GM12865 (cell line): ENCODE data around the gene CTNND2.

Source experiments
- DNase-seq: peaks from one replicate; pipeline ENCODE4 v3.0.0; 2010; ENCODE audit warnings: low read depth
- H3K4me3 ChIP-seq: 2 replicates; pipeline ENCODE4 v1.5.1; 2011; ENCODE audit warnings: mild to moderate bottlenecking, low read depth, low read length, control low read depth
- CTCF ChIP-seq: IDR thresholded peaks from 2 replicates; pipeline ENCODE4 v1.5.1; 2011; ENCODE audit warnings: low read length, control low read depth, low read depth, inconsistent platforms; ENCODE audit not compliant: insufficient read depth; ENCODE audit errors: missing control alignments

The CTNND2 gene

GRCh38 chr5:11247224-11247623 is 657.0 kb downstream of the CTNND2 start:
- TF ChIP-seq CTCF, result no peak
- no peak for DNase-seq
- no peak overlapping the region for H3K4me3 ChIP-seq

GRCh38 chr5:11240293-11241190 is 663.7 kb downstream of the CTNND2 start:
- no peak for DNase-seq
- H3K4me3 ChIP-seq, result no peak overlapping the region
- TF ChIP-seq CTCF, result no peak

GRCh38 chr5:11239261-11240015 is 664.8 kb downstream of the CTNND2 start:
- H3K4me3 ChIP-seq, result no peak overlapping the region
- no peak for DNase-seq
- no peak for TF ChIP-seq CTCF

- DNase-seq, result no peak
- H3K4me3 ChIP-seq, result no peak overlapping the region
- TF ChIP-seq CTCF, result no peak
Observed at GRCh38 chr5:11234501-11234911, 669.7 kb downstream of the CTNND2 start.

GRCh38 chr5:11230890-11231289 is 673.4 kb downstream of the CTNND2 start:
- no peak for DNase-seq
- H3K4me3 ChIP-seq, result no peak overlapping the region
- no peak for TF ChIP-seq CTCF

- DNase-seq, result no peak
- TF ChIP-seq CTCF, result no peak
- H3K4me3 ChIP-seq, result no peak overlapping the region
Observed at GRCh38 chr5:11227064-11227463, 677.2 kb downstream of the CTNND2 start.
